ENCODE results near the gene NCOR1.
"Not testable (repeated sequence)": the region's sequence is repeated elsewhere in the genome, so short reads cannot be mapped to it uniquely, and the experiment has no call there.

NCOR1 gene

GRCh38 chr17:16117149-16117548 is 98.2 kb downstream of the NCOR1 start:
- no peak for TF ChIP-seq SNAI2 (CRISPR knock-in tag; IDR thresholded peaks at IDR 0.05)
- no peak for TF ChIP-seq ZNF70 (CRISPR knock-in tag; IDR thresholded peaks at IDR 0.05)
- no peak for TF ChIP-seq ESRRG (CRISPR knock-in tag; IDR thresholded peaks at IDR 0.05)
- no peak for TF ChIP-seq ARNTL (CRISPR knock-in tag; IDR thresholded peaks at IDR 0.05; ENCODE audit: borderline replicate concordance, low read depth)
- no peak for TF ChIP-seq ZNF565 (CRISPR knock-in tag; conservative IDR thresholded peaks at IDR 0.05; ENCODE audit: low read depth)
- TF ChIP-seq ZFP30 (CRISPR knock-in tag; IDR thresholded peaks at IDR 0.05), result no peak
- TF ChIP-seq TCF4 (CRISPR knock-in tag; IDR thresholded peaks at IDR 0.05; ENCODE audit: borderline replicate concordance), result no peak
- no peak for TF ChIP-seq GLIS3 (CRISPR knock-in tag; IDR thresholded peaks at IDR 0.05)
- TF ChIP-seq ISL1 (CRISPR knock-in tag; IDR thresholded peaks at IDR 0.05), result no peak
- no peak for TF ChIP-seq POU6F1 (CRISPR knock-in tag; IDR thresholded peaks at IDR 0.05; ENCODE audit: borderline replicate concordance, low read depth)
- no peak for TF ChIP-seq PPARA (CRISPR knock-in tag; IDR thresholded peaks at IDR 0.05; ENCODE audit: borderline replicate concordance)
- TF ChIP-seq TOX (CRISPR knock-in tag; IDR thresholded peaks at IDR 0.05; ENCODE audit: borderline replicate concordance), result no peak
- no peak for TF ChIP-seq ZC3H10 (CRISPR knock-in tag; IDR thresholded peaks at IDR 0.05)
- no peak for TF ChIP-seq CREB5 (CRISPR knock-in tag; IDR thresholded peaks at IDR 0.05; ENCODE audit: low read depth)
- TF ChIP-seq CSDC2 (CRISPR knock-in tag; IDR thresholded peaks at IDR 0.05), result no peak
- TF ChIP-seq BACH2 (CRISPR knock-in tag; IDR thresholded peaks at IDR 0.05; ENCODE audit: borderline replicate concordance), result no peak
- TF ChIP-seq OSR1 (CRISPR knock-in tag; IDR thresholded peaks at IDR 0.05), result no peak
- TF ChIP-seq ZNF8 (CRISPR knock-in tag; IDR thresholded peaks at IDR 0.05), result no peak
- no peak for TF ChIP-seq CSRNP3 (CRISPR knock-in tag; IDR thresholded peaks at IDR 0.05)
- TF ChIP-seq RARB (CRISPR knock-in tag; IDR thresholded peaks at IDR 0.05), result no peak
- no peak for ATAC-seq

GRCh38 chr17:16115077-16115698 is 100.1 kb downstream of the NCOR1 start:
- not testable (repeated sequence) for ATAC-seq

GRCh38 chr17:16108871-16109270 is 106.5 kb downstream of the NCOR1 start:
- no peak for TF ChIP-seq OSR1 (CRISPR knock-in tag; IDR thresholded peaks at IDR 0.05)
- TF ChIP-seq ISL1 (CRISPR knock-in tag; IDR thresholded peaks at IDR 0.05), result no peak
- no peak for TF ChIP-seq BACH2 (CRISPR knock-in tag; IDR thresholded peaks at IDR 0.05; ENCODE audit: borderline replicate concordance)
- no peak for TF ChIP-seq CREB5 (CRISPR knock-in tag; IDR thresholded peaks at IDR 0.05; ENCODE audit: low read depth)
- TF ChIP-seq CSRNP3 (CRISPR knock-in tag; IDR thresholded peaks at IDR 0.05), result no peak
- no peak for TF ChIP-seq ZNF8 (CRISPR knock-in tag; IDR thresholded peaks at IDR 0.05)
- no peak for TF ChIP-seq RARB (CRISPR knock-in tag; IDR thresholded peaks at IDR 0.05)
- no peak for TF ChIP-seq TOX (CRISPR knock-in tag; IDR thresholded peaks at IDR 0.05; ENCODE audit: borderline replicate concordance)
- TF ChIP-seq ZNF70 (CRISPR knock-in tag; IDR thresholded peaks at IDR 0.05), result no peak
- no peak for TF ChIP-seq GLIS3 (CRISPR knock-in tag; IDR thresholded peaks at IDR 0.05)
- TF ChIP-seq ZC3H10 (CRISPR knock-in tag; IDR thresholded peaks at IDR 0.05), result no peak
- ATAC-seq, result no peak

GRCh38 chr17:16108386-16108785 is 106.9 kb downstream of the NCOR1 start:
- TF ChIP-seq PATZ1 (CRISPR knock-in tag; IDR thresholded peaks at IDR 0.05; ENCODE audit: borderline replicate concordance) (no peak), CSDC2 (CRISPR knock-in tag; IDR thresholded peaks at IDR 0.05) (no peak), OSR1 (CRISPR knock-in tag; IDR thresholded peaks at IDR 0.05) (no peak), TSHZ2 (CRISPR knock-in tag; IDR thresholded peaks at IDR 0.05) (no peak)
- no peak for ATAC-seq

Measured in SK-N-SH treated with all-trans-retinoic acid at 6 μM for 48 hours (cell line).